Activated CD4-positive, alpha-beta T cell treated with anti-CD3 and anti-CD28 coated beads for 48 hours (primary cell): ENCODE data around the gene PRXL2B.
A peak's percentile ranks its signal among the peaks of the same experiment; 100 is the strongest.
"Not testable (repeated sequence)": the region's sequence is repeated elsewhere in the genome, so short reads cannot be mapped to it uniquely, and the experiment has no call there.

Experiments used
- DNase-seq: peaks from one replicate; pipeline ENCODE4 v3.0.0-alpha.2; 2020

PRXL2B gene

DNA sequence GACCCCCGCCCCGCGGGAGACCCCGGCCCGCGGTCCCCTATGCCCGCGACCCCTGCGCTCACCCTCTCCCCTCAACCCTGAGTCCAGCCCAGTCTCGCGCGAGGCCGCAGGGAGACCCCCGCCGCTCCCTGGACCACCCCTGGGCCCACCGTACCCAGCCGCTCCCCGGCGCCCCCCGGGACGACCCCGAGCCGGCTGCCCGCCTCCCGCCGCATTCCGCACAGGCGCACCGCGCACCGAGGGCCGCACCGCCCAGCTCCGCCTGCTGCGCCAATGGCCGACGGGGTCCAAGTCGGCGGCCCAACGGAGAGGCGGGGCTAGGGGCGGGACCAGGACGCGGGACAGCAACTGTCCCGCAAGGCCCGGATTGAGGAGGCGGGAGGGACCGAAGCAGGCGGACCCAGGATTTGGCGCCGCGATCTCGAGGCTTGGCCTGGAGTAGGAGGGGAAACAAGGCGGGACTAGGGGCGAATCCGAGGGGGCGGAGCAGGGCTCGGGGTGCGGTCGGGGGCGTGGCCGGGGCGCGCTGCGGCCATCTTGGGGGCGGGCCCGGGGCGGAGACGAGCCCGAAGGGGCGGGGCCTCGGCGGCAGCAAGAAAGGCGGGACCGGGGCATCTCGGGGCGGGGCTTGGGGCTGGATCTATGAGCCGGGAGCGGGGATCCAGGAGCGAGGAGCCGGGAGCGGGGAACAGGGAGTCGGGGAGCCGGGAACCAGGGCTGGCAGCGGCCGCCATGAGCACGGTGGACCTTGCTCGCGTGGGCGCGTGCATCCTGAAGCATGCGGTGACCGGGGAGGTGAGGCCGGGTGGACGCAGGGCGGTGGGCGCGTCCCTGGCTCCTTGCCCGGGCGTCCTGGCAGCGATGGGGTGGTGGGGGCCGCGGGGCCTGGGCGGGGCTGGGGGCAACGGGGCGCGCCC, at the start of gene PRXL2B:
PRXL2B (plus strand) TSS at position 624 of the 917 bp plus-strand sequence; CDS start at position 733, 109 bp downstream.
- DNase-seq: peak; percentile 99

DNA sequence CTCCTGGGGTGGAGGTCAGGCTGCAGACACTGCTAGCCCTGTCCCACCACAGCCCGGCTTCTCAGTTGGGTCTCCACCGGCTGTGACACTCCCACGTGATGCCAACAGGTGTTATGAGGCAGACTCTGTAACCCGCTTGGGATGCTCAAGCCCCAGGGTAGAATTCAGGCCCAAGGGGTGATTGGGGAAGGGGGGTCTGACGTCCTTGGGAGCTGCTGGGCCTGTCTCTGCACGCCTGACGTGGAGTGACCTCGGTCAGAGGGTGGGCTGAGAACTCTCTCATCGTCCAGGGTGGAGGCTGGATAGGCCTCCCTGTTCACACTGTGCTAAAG, 48.8 kb upstream of the PRXL2B start:
- DNase-seq: no peak

DNA sequence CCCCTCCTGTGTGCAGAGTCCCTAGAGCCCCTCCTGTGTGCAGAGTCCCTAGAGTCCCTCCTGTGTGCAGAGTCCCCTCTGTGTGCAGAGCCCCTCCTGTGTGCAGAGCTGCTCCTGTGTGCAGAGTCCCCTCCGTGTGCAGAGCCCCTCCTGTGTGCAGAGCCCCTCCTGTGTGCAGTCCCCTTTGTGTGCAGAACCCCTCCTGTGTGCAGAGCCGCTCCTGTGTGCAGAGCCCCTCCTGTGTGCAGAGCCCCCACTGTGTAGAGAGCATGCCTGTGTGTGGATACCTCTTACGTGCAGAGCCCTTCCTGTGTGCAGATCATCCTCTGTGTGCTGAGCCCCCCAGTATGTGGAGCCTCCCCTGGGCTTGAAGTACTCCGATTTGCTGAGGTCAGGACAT, 48.2 kb upstream of the PRXL2B start:
- no peak for DNase-seq

DNA sequence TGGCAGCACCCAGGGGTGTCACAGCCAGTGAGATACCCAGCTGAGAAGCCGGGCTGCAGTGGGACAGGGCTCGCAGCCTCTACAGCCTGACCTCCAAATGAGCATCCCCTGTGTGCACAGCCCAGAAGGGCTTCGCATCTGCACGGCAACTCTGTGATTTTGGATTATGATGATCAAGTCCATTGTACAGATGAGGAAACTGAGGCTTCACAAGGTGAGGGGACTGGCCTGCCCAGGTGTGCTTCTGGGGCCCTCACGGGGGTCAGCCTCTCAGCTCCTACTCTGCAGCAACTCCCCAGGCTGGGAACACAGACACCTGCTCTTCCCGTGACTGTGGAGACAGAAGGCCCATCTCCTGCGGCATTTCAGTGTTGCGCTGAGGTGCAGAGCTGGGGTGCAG, 47.7 kb upstream of the PRXL2B start:
- no peak for DNase-seq

- peak; percentile 66 for DNase-seq
These were observed 47.2 kb upstream of the PRXL2B start for GRCh38 chr1:2539312-2539907.

DNA sequence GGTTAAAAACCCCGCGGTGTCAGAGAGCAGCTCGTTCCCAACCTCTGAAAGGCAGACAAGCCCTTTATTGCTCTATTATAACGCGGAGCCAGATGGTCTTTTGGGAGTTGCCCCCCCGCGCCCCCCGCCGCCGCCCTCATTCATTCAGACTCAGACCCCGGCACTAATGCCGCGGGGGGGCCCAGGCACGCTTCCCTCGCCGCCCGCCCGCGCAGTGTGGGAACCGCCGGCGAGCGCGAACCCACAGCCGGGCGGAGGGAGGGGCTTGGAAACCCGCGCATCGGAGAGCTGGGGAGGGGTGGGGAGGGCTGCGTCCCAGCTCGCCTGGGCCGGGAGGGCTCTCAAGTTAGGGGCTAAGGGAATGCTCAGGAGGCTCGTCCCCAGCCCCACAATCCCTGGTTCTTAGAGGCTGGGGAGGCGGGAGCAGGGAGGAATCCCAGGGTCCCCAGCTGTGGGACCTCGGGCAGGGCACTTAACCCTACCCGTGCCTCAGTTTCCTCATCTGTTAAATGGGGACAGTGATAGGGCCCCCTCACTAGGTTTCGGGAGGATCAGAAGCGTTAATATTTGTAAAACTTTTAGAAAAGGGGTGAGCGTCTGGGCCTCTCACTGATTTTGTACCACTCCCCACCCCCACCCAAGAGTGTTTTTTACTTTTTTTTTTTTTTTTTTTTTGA, 45.6 kb upstream of the PRXL2B start:
- DNase-seq: no peak

DNA sequence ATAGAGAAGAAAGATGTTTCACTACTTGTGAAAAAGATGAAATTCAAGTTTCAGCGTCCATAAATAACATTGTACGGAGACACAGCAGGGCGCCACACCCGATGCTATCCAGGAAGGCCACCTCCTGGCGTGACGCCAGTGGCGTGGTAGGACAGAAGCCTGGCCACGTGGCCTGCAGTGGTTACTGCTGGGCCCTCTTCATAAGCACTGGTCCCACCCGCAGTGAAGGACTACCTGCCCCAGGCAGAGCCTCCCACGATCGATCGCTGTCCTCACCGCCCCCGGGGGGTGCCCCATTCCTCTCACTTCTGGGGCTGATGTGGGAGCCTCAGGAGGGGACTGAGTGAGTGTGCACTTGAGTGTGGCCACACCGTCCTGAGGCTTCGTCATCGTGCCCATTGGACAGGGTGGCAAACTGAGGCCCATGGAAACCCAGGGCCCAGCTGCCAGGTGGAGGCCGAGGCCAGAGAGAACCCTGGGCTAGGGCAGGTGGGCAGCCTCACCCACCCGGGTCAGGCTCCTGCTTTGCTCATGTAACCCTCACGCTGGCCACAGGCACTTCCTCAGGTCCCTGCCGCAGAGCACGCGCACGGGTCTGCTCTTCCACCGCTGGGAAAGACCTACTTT, 44.8 kb upstream of the PRXL2B start:
- DNase-seq: no peak

DNA sequence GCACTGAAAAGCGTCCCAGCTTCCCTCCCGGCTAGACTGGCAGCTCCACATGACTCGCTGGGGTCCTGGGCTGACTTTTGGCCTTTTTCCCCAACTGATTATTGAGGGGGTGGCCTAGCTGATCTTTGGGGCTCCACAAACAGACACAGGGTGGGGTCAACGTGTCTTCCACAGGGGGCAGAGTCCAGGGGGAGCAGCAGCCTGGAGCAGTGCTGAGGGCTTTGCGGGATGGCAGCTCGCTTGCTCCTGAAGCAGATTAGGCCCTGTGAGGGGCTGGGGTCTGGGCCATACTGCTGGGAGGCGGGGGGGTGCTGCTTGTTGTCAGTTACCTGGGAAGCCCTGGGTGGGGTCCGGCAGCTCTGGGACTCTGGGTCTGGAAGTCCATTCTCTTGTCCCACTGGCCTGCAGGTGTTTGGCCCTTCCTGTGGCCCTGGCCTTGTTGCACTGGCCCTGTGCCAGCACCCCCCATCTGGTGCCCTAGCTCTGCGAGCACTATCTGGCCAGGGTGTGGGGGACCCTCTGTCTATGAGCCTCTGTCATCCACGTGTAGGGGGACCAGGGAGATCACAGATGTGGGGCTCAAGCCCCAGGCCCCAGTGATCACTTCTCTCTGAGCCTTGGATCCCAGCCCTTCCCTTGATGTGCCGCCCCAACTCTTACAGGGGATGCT, 44.2 kb upstream of the PRXL2B start:
- no peak for DNase-seq

DNA sequence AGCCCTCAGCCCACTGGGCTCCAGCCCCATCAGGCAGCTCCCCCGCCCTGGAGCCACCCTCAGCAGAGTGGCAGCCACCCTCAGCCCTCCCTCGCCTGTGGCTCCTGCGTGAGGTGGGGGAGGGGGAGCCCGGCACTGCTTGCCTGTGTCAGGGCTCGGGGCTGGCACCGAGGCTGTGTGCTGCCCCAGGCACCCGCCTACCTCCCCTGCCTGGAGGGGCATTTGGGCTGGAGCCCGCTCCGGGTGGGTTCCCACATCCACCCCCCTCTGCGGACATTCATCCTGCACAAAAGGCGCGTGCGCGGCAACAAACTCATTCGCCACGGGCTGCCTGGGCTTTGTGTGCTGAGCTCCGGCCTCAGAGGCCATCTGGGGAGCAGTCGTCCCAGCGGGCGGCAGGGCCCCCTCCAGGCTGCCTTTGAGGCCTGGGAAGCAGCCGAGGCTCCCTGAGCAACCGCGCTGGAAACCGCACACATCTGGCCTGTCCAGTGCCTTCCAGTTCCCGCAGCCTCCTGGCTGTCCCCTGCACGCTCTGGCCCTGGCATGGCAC, 43.0 kb upstream of the PRXL2B start:
- peak; percentile 50 for DNase-seq

GRCh38 chr1:2544093-2544874, 42.3 kb upstream of the PRXL2B start:
- no peak for DNase-seq

GRCh38 chr1:2544875-2545640, 41.5 kb upstream of the PRXL2B start:
- no peak for DNase-seq

GRCh38 chr1:2545754-2546514, 40.6 kb upstream of the PRXL2B start:
- DNase-seq: peak; percentile 88

- DNase-seq: peak; percentile 91
These were observed 39.9 kb upstream of the PRXL2B start for GRCh38 chr1:2546515-2547209.

- DNase-seq: peak; percentile 77
These were observed 39.1 kb upstream of the PRXL2B start for GRCh38 chr1:2547210-2548067.

DNA sequence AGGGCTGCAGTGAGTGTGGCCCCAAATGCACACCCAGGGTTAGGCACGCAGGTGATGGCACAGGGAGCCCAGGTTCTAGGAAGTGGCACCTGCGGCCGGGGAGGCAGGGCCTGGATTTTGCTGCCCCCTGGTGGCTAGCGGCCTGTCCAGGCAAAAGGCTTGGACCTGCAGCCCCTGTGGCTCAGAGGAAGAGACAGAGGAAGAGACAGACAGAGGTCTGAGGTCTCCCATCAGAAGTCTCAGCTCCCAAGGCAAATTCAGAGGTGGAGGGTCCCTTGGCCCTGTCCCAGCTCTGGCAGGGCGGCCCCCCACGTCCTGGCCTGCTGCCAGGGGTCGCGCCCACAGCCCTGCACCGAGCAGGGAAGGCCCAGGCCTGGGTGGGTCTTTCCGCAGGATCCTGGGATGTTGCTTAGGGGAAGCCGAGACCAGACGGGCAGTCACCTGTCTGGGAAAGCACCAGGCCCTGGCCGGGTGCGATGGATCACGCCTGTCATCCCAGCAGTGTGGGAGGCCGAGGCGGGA, 38.4 kb upstream of the PRXL2B start:
- peak; percentile 90 for DNase-seq

DNA sequence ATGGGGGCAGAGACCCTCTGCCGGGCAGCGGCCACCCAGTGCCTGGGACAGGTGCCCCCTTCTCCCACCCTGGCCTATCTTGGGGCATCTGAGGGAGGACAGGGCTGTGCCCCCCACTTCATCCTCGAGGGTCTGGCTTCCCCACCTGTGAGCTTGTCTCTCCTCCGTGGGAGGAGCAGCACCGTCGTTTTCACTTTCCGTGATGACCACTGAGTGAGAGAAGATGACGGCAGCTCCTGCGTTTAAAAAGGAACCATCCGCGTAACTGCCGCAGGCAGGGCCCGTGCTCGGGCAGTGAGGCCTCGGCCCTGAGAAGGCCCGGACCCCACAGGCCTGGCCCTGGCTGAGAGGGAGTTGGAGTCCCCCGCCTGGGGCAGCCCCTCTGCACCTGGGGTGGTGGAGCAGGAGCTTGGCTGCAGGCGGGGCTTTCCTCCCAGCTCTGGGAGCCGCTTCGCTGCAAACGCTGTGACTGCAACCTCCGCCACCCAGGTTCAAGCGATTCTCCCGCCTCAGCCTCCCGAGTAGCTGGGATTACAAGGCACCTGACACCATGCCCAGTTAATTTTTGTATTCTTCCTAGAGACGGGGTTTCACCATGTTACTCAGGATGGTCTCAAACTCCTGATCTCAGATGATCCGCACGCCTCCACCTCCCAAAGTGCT, 37.1 kb upstream of the PRXL2B start:
- DNase-seq: not testable (repeated sequence)

DNA sequence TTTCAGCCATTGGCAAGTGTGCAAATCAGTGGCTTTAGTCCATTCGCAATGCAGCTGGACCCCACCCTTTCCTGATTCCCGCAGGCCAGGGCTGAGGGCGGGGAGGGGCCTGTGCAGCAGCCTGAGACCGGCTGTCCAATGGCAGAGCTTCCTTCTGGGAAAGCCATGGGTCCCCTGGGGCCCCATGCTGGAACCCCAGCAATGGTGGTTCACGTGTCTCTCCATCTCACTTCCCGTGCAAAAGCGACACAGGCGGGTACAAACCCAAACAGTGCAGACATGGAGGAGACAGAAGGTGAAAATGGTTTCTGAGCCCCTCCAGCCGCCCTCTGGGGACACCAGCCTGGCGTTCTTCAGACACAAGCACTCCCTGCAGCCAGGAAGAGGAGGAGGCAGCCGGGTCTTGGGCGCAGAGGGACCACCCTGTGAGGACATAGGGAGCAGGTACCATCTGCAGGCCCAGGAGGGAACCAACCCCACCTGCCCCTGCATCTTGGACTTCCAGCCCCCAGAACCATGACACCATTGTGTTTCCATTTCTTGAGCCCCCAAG, 36.2 kb upstream of the PRXL2B start:
- DNase-seq: not testable (repeated sequence)
